RWPE1 (cell line): Measurements from ENCODE around the gene ARMC7.
A peak's percentile ranks its signal among the peaks of the same experiment; 100 is the strongest.

Experiments
- CTCF ChIA-PET: fragments of 350-600 bp; sonication (Branson Sonifier 250); formaldehyde crosslinking; extraction: SDS; loops from one replicate; lab custom pipeline; 2021; lab: Yijun Ruan, JAX
- POLR2A ChIA-PET: fragments of 400-600 bp; formaldehyde crosslinking; extraction: SDS; loops from one replicate; lab custom pipeline; 2020; ENCODE audit warnings: antibody characterized with exemption; ENCODE audit not compliant: low non-redundant PET; lab: Yijun Ruan, JAX
- DNase-seq: peaks from one replicate; pipeline ENCODE4 v3.0.0; 2012; ENCODE audit warnings: low spot score
- H3K27ac ChIP-seq: fragments of 450-650 bp; 2 replicates; pipeline ENCODE4 v1.5.1; 2017
- CTCF ChIP-seq: fragments of 450-650 bp; conservative IDR thresholded peaks from 2 replicates; pipeline ENCODE4 v1.5.1; 2017; ENCODE audit warnings: low read depth, mild to moderate bottlenecking

ARMC7 gene

GRCh38 chr17:75090871-75091854 is 18.6 kb upstream of the ARMC7 start:
- no peak for TF ChIP-seq CTCF
- DNase-seq = no peak
- CTCF ChIA-PET = interaction anchor here (0.6 to 2.8 kb wide), 4 partner anchors 12 to 23 kb away, joined by 3 to 10 read pairs (median 8); no protein-coding TSS in a partner anchor
- peak overlapping the region; percentile 98 for H3K27ac ChIP-seq
- POLR2A ChIA-PET = no interaction called here

- CTCF ChIA-PET = interaction anchor here (1.2 to 2.8 kb wide), 2 partner anchors 22 kb away, joined by 7 to 10 read pairs; no protein-coding TSS in a partner anchor
- no peak for DNase-seq
- POLR2A ChIA-PET = no interaction called here
- peak overlapping the region; percentile 98 for H3K27ac ChIP-seq
- TF ChIP-seq CTCF = no peak
Observed at GRCh38 chr17:75091855-75092327, 17.9 kb upstream of the ARMC7 start.

- POLR2A ChIA-PET = interaction anchor here (0.6 kb wide), 1 partner anchor 14 kb away, joined by 4 read pairs; no protein-coding TSS in a partner anchor
- DNase-seq = no peak
Observed at GRCh38 chr17:75093548-75094158, 16.1 kb upstream of the ARMC7 start.

GRCh38 chr17:75094871-75095399 is 14.8 kb upstream of the ARMC7 start:
- ChIA-PET CTCF (interaction anchor here (1.1 kb wide), 2 partner anchors 36 to 133 kb away, joined by 3 read pairs; no protein-coding TSS in a partner anchor), POLR2A (no interaction called here)
- no peak for TF ChIP-seq CTCF
- DNase-seq = no peak
- peak overlapping the region; percentile 98 for H3K27ac ChIP-seq

More at GRCh38 chr17:75093548-75094158, 16.1 kb upstream of the ARMC7 start:
- no peak for TF ChIP-seq CTCF
- peak overlapping the region; percentile 98 for H3K27ac ChIP-seq
- CTCF ChIA-PET = interaction anchor here (1.1 to 2.8 kb wide), 2 partner anchors 20 to 132 kb away, joined by 3 to 10 read pairs; no protein-coding TSS in a partner anchor

GRCh38 chr17:75096082-75096625 is 13.6 kb upstream of the ARMC7 start:
- POLR2A ChIA-PET = interaction anchor here (0.5 to 0.7 kb wide), 2 partner anchors 87 to 349 kb away, joined by 4 to 7 read pairs; no protein-coding TSS in a partner anchor
- no peak for TF ChIP-seq CTCF
- CTCF ChIA-PET = interaction anchor here (0.6 kb wide), 1 partner anchor 153 kb away, joined by 3 read pairs; no protein-coding TSS in a partner anchor
- DNase-seq = peak; percentile 92
- H3K27ac ChIP-seq = peak overlapping the region; percentile 98
